Keratinocyte (primary cell): ENCODE results near the gene SKA2. TPM values are rescaled to one million over a fixed set of nuclear protein-coding genes. Genes with fewer than 3 reads are reported as not detected.

ENCODE experiments used
- DNase-seq: peaks from one replicate; pipeline ENCODE4 v3.0.0-alpha.2; 2011; ENCODE audit warnings: low read depth, missing footprints, low spot score
- FAIRE-seq: peaks from 2 replicates; lab custom pipeline; 2011; peaks lifted over from hg19 to GRCh38; lab: Jason Lieb, UNC
- H2AFZ ChIP-seq: 2 replicates; pipeline ENCODE4 v1.6.0; 2012; ENCODE audit warnings: low read length, control low read depth, inconsistent platforms; ENCODE audit not compliant: control insufficient read depth
- H3K27ac ChIP-seq: 2 replicates; pipeline ENCODE4 v1.5.1; 2011; ENCODE audit warnings: low read length; ENCODE audit not compliant: control insufficient read depth, insufficient read depth
- H3K27me3 ChIP-seq: 3 replicates; pipeline ENCODE4 v1.6.0; 2011; ENCODE audit warnings: low read length; ENCODE audit not compliant: control insufficient read depth, insufficient read depth; ENCODE audit errors: extremely low read depth
- H3K36me3 ChIP-seq, 2 experiments: 2 replicates in 1 of 2; 3 replicates in 1 of 2; pipeline ENCODE4 v1.5.1; 2011; ENCODE audit warnings: low read length in 2 of 2, mild to moderate bottlenecking in 1 of 2; ENCODE audit not compliant: control insufficient read depth in 2 of 2, insufficient read depth in 2 of 2; ENCODE audit errors: extremely low read depth in 1 of 2
- H3K4me1 ChIP-seq: 3 replicates; pipeline ENCODE4 v1.5.1; 2011; ENCODE audit warnings: low read length; ENCODE audit not compliant: control insufficient read depth, insufficient read depth; ENCODE audit errors: extremely low read depth
- H3K4me2 ChIP-seq: 3 replicates; pipeline ENCODE4 v1.6.0; 2011; ENCODE audit warnings: low read depth, low read length; ENCODE audit not compliant: control insufficient read depth, insufficient read depth; ENCODE audit errors: extremely low read depth
- H3K4me3 ChIP-seq, 3 experiments: fragments of 200-600 bp in 1 of 3; sonication (generic) in 1 of 3; 2 replicates in 2 of 3; 3 replicates in 1 of 3; pipeline ENCODE4 v1.5.1; 2011 to 2016; ENCODE audit warnings: low read length in 3 of 3, mild to moderate bottlenecking in 3 of 3, control low read depth in 2 of 3, inconsistent platforms in 1 of 3, low read depth in 1 of 3, mixed read lengths in 1 of 3, mixed run types in 1 of 3, moderate library complexity in 1 of 3; ENCODE audit not compliant: control insufficient read depth in 2 of 3, insufficient read depth in 2 of 3; ENCODE audit errors: extremely low read depth in 1 of 3
- H3K79me2 ChIP-seq: 2 replicates; pipeline ENCODE4 v1.6.0; 2012; ENCODE audit warnings: low read length; ENCODE audit not compliant: control insufficient read depth, insufficient read depth
- H3K9ac ChIP-seq: 3 replicates; pipeline ENCODE4 v1.6.0; 2011; ENCODE audit warnings: low read length; ENCODE audit not compliant: control insufficient read depth, insufficient read depth; ENCODE audit errors: extremely low read depth
- H3K9me1 ChIP-seq: 3 replicates; pipeline ENCODE4 v1.6.0; 2011; ENCODE audit warnings: low read length; ENCODE audit not compliant: control insufficient read depth, insufficient read depth; ENCODE audit errors: extremely low read depth
- H3K9me3 ChIP-seq: 2 replicates; pipeline ENCODE4 v1.5.1; 2012; ENCODE audit warnings: low read depth, low read length; ENCODE audit not compliant: control insufficient read depth
- H4K20me1 ChIP-seq: 3 replicates; pipeline ENCODE4 v1.6.0; 2011; ENCODE audit warnings: low read length; ENCODE audit not compliant: control insufficient read depth, insufficient read depth; ENCODE audit errors: extremely low read depth
- EZH2 ChIP-seq: IDR thresholded peaks from one replicate; pipeline ENCODE4 v1.6.1; 2012; ENCODE audit warnings: inconsistent platforms, mild to moderate bottlenecking, low read length, moderate library complexity
- dilution Hi-C: fragments of 300-500 bp; cut with MboI; formaldehyde crosslinking; loops from one replicate; pipeline ENCODE4 v1.7.0; 2020; ENCODE audit warnings: low sequenced_read_pairs; ENCODE audit not compliant: extremely low pct_ligation_motif_present
- polyA plus RNA-seq, 5 experiments: library from polyadenylated mRNA; depleted of rRNA in 3 of 5; stranded (reverse) in 3 of 5; stranded (forward) in 1 of 5; unstranded in 1 of 5; fragments of >200 nt; gene quantifications; 1 replicate in 1 of 5; 2 replicates in 3 of 5; 3 replicates in 1 of 5; pipeline versions ENCODE4 v1.2.1 to v1.2.3, GENCODE V29; 2011 to 2012; ENCODE audit warnings: missing spikeins in 2 of 5, low read depth in 1 of 5, low replicate concordance in 1 of 5
- TF ChIP-seq, protein P1 (sequence below), 3 experiments: IDR thresholded peaks in 1 of 3; conservative IDR thresholded peaks in 1 of 3; optimal IDR thresholded peaks in 1 of 3; 2 replicates in 2 of 3; 3 replicates in 1 of 3; pipeline versions ENCODE3 to v1.5.1; 2011; ENCODE audit warnings: low read length in 3 of 3, mild to moderate bottlenecking in 3 of 3, moderate library complexity in 2 of 3, control low read depth in 1 of 3, inconsistent platforms in 1 of 3; ENCODE audit not compliant: insufficient read depth in 2 of 3; ENCODE audit errors: extremely low read depth in 1 of 3

Gene SKA2
- polyA plus RNA-seq, 1 donor (not counting 4 experiments of a cell fraction or from before 2014, with no cell fraction given) = 52.8 TPM

DNA sequence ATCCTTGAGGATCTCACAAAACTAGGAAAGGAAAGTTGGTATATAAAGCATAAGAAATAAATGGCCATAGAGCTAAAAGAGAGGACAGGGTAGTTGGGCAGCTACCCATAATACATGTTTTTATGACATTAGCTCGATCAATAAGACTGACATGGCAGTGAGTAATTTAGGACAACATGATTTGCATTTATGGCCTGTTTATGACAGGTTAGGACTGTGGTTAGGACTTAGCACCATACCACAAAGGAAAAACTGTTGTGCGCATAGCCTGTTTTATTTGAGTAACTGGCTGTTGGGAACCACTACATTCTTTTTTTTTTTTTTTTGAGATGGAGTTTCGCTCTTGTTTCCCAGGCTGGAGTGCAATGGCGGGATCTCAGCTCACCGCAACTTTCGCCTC is 30.3 kb downstream of the SKA2 start:
- Histone ChIP-seq H3K4me3 (no peak overlapping the region), H3K9me3 (no peaks in the 10 kb centered on the region), H3K9ac (no peak overlapping the region), H3K27me3 (no peaks in the 10 kb centered on the region), H3K4me2 (no peak overlapping the region), H3K36me3 (peaks cover 0 to 5% of the 10 kb centered on the region in 2 experiments), H2AFZ (no peak overlapping the region), H3K27ac (no peak overlapping the region), H3K4me1 (no peaks in the 10 kb centered on the region), H4K20me1 (no peaks in the 10 kb centered on the region), H3K79me2 (peaks cover 19% of the 10 kb centered on the region), H3K9me1 (no peaks in the 10 kb centered on the region)
- dilution Hi-C loops = no loop called here
- FAIRE-seq (no peak), DNase-seq (no peak)
- TF ChIP-seq, protein P1, sequence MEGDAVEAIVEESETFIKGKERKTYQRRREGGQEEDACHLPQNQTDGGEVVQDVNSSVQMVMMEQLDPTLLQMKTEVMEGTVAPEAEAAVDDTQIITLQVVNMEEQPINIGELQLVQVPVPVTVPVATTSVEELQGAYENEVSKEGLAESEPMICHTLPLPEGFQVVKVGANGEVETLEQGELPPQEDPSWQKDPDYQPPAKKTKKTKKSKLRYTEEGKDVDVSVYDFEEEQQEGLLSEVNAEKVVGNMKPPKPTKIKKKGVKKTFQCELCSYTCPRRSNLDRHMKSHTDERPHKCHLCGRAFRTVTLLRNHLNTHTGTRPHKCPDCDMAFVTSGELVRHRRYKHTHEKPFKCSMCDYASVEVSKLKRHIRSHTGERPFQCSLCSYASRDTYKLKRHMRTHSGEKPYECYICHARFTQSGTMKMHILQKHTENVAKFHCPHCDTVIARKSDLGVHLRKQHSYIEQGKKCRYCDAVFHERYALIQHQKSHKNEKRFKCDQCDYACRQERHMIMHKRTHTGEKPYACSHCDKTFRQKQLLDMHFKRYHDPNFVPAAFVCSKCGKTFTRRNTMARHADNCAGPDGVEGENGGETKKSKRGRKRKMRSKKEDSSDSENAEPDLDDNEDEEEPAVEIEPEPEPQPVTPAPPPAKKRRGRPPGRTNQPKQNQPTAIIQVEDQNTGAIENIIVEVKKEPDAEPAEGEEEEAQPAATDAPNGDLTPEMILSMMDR (optimal IDR thresholded peaks at IDR 0.05 in 1 of 3, IDR thresholded peaks at IDR 0.05 in 1 of 3, conservative IDR thresholded peaks at IDR 0.05 in 1 of 3; ENCODE audit: extremely low read depth in 1 of 3, insufficient read depth in 2 of 3, low read length in 3 of 3) = no peak
- TF ChIP-seq EZH2 = no peak

DNA sequence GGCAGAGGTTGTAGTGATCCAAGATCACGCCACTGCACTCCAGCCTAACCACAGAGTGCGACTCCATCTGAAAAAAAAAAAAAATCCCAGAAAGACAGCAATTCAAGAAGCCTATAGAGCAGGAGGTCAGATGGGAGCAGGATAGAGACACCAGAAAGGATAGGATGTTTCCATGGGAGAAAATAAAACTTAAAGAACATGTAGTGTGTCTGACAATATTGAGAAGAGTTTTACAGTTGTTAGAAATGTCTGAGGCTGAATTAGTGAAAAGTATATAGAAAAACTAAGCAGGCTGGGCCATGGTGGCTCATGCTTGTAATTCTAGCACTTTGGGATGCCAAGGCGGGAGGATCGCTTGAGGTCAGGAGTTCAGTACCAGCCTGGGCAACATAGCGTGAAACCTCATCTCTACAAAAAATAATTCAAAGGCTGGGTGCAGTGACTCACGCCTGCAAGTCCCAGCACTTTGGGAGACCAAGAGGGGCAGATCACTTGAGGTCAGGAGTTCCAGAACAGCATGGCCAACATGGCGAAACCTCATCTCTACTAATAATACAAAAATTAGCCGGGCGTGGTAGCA is 33.0 kb downstream of the SKA2 start:
- Histone ChIP-seq H3K4me3 (no peak overlapping the region), H4K20me1 (no peaks in the 10 kb centered on the region), H3K36me3 (peaks cover 0 to 5% of the 10 kb centered on the region in 2 experiments), H3K9me1 (no peaks in the 10 kb centered on the region), H3K9ac (no peak overlapping the region), H3K4me1 (no peaks in the 10 kb centered on the region), H3K4me2 (no peak overlapping the region), H3K27me3 (no peaks in the 10 kb centered on the region), H2AFZ (no peak overlapping the region), H3K79me2 (peaks cover 18% of the 10 kb centered on the region), H3K9me3 (no peaks in the 10 kb centered on the region), H3K27ac (no peak overlapping the region)
- FAIRE-seq (no peak), DNase-seq (no peak)
- TF ChIP-seq, protein P1 (optimal IDR thresholded peaks at IDR 0.05 in 1 of 3, IDR thresholded peaks at IDR 0.05 in 1 of 3, conservative IDR thresholded peaks at IDR 0.05 in 1 of 3; ENCODE audit: extremely low read depth in 1 of 3, insufficient read depth in 2 of 3, low read length in 3 of 3) = no peak
- TF ChIP-seq EZH2 = no peak
- dilution Hi-C loops = no loop called here
